Choroid plexus epithelial cell (primary cell): ENCODE measurements around the gene SENP7.
A peak's percentile ranks its signal among the peaks of the same experiment; 100 is the strongest.
"Not testable (repeated sequence)": the region's sequence is repeated elsewhere in the genome, so short reads cannot be mapped to it uniquely, and the experiment has no call there.

Source experiments
- DNase-seq: peaks from one replicate; pipeline ENCODE4 v3.0.0-alpha.2; 2010; ENCODE audit warnings: low read depth
- H3K4me3 ChIP-seq: 2 replicates; pipeline ENCODE4 v1.5.1; 2011; ENCODE audit warnings: low read depth, mild to moderate bottlenecking, control low read depth, low read length, moderate library complexity
- CTCF ChIP-seq: conservative IDR thresholded peaks from 2 replicates; pipeline ENCODE4 v1.5.1; 2011; ENCODE audit warnings: low read depth, mild to moderate bottlenecking, control low read depth, inconsistent platforms, low read length, moderate library complexity

SENP7 gene

GRCh38 chr3:101310978-101311375 is 202.0 kb downstream of the SENP7 start:
- no peak for TF ChIP-seq CTCF
- DNase-seq: no peak
- H3K4me3 ChIP-seq: no peak overlapping the region

DNA sequence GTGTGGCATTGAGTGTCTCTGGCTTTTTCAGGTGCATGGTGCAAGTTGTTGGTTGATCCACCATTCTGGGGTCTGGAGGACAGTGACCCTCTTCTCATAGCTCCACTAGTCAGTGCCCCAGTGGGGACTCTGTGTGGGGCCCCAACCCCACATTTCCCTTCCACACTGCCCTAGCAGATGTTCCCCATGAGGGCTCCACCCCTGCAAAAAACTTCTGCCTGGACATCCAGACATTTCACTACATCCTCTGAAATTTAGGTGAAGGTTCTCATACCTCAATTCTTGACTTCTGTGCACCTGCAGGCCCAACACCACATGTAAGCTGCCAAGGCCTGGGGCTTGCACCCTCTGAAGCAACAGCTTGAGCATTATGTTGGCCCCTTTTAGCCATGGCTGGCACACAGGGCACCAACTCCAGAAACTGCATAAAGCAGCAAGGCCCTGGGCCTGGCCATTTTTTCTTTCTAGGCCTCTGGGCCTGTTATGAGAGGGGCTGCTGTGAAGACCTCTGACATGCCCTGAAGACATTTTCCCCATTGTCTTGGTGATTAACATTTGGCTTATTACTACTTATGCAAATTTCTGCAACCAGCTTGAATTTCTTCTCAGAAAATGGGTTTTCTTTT is 204.8 kb downstream of the SENP7 start:
- not testable (repeated sequence) for DNase-seq, H3K4me3 ChIP-seq

- H3K4me3 ChIP-seq: no peak overlapping the region
- TF ChIP-seq CTCF: no peak
- no peak for DNase-seq
These were observed 209.2 kb downstream of the SENP7 start for GRCh38 chr3:101303836-101304235.

- no peak overlapping the region for H3K4me3 ChIP-seq
- DNase-seq: peak; percentile 26
- no peak for TF ChIP-seq CTCF
These were observed 209.8 kb downstream of the SENP7 start for GRCh38 chr3:101303089-101303731.

- TF ChIP-seq CTCF: no peak
- no peak overlapping the region for H3K4me3 ChIP-seq
- DNase-seq: no peak
These were observed 212.9 kb downstream of the SENP7 start for GRCh38 chr3:101300073-101300472.

- no peak overlapping the region for H3K4me3 ChIP-seq
- no peak for TF ChIP-seq CTCF
- peak; percentile 41 for DNase-seq
These were observed 221.0 kb downstream of the SENP7 start for GRCh38 chr3:101292027-101292426.

DNA sequence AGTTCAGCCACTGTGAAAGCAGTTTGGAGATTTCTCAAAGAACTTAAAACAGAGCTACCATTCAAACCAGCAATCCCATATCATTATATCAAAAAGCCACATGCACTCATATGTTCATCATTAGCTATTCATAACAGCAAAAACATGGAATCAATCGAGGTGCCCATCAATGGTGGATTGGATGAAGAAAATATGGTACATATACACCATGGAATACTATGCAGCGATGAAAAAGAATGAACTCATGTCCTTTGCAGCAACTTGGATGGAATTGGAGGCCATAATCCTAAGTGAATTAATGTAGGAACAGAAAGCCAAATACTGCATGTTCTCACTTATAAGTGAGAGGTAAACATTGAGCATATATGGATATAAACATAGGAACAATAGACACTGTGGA is 224.7 kb downstream of the SENP7 start:
- no peak overlapping the region for H3K4me3 ChIP-seq
- no peak for DNase-seq
- no peak for TF ChIP-seq CTCF
